ENCODE measurements around the gene KCNS1. TPM values are rescaled to one million over a fixed set of nuclear protein-coding genes. Genes with fewer than 3 reads are reported as not detected.

KCNS1 gene
- total RNA-seq, 1 donor from 2014 or later = 8.1 TPM

DNA sequence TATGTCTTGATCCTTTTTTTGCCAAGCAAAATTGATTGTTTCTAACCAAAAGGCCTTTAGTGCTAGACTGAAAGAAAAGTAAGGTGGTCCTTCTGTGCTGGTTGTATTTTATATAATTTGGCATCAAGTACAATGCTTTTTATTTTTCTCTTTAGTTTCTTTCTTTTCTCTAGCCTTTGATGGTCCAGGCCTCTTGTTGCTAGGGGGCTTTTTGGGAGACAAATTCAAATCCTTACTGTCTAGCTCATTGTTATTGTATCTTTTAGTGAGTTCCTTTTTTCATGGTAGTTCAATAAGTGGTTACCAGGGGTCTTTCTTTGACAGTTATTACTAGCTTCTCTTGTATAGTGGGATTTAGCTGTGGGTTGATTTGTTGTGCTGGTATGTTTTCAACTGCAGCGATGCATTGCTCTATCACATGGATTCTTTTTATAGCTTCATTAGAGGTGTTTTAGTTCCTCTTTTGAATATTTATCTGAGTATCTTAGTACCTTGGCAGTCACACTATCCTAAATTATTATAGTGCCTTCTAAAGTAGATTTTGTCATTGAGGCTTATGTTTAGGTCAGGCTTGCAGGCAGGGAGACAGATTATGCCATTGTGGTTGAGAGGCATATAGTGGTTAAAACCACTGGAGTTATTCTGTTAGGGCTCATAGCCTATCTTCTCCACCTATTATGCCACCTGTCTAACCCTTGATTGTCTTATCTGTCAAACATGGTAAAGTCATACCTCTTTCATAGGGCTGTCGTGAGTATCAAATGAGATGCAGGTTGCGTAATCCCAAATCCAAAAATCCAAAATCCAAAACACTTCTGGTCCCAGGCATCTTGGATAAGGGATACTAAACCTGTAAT, 49.5 kb downstream of the KCNS1 start:
- DNase-seq (ENCODE audit: low read depth) = no peak
- TF ChIP-seq CTCF (conservative IDR thresholded peaks at IDR 0.05; ENCODE audit: low read depth, low read length) = no peak
- H3K4me3 ChIP-seq (ENCODE audit: low read depth, low read length) = no peak overlapping the region

DNA sequence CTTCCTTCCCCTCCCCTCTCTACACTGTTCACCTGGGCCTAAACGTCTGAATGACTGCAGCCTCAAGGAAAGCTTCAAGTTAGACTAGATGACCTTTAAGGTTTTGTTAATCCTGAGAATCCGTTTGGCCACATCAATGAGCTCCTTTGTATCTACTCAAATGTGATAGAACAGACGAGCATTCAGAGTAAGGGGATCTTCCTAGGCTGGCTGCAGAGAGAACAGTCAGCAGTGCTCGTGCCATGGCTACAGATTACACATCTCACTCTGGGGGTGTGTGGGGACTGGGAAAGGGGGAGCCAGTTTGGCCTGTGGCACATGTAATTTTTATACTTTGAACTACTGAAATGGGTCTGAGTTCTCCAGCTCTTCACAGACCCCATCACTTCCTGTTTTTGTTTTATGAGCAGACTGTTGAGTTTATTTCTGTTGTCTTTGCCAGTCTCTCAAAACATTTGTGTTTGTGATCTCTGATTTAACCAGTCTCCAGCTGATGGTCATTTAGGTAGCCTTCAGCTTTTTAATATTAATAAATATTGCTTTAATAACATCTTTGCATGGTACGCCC, 50.9 kb downstream of the KCNS1 start:
- no peak for TF ChIP-seq CTCF (conservative IDR thresholded peaks at IDR 0.05; ENCODE audit: low read depth, low read length)
- H3K4me3 ChIP-seq (ENCODE audit: low read depth, low read length) = no peak overlapping the region

GRCh38 chr20:45049438-45049837, 51.5 kb downstream of the KCNS1 start:
- TF ChIP-seq CTCF (conservative IDR thresholded peaks at IDR 0.05; ENCODE audit: low read depth, low read length) = no peak
- DNase-seq (ENCODE audit: low read depth) = no peak
- H3K4me3 ChIP-seq (ENCODE audit: low read depth, low read length) = no peak overlapping the region

More for the DNA sequence above, 50.9 kb downstream of the KCNS1 start:
- DNase-seq (ENCODE audit: low read depth) = no peak

GRCh38 chr20:45047581-45048119, 53.3 kb downstream of the KCNS1 start:
- no peak for TF ChIP-seq CTCF (conservative IDR thresholded peaks at IDR 0.05; ENCODE audit: low read depth, low read length)
- H3K4me3 ChIP-seq (ENCODE audit: low read depth, low read length) = no peak overlapping the region
- no peak for DNase-seq (ENCODE audit: low read depth)

DNA sequence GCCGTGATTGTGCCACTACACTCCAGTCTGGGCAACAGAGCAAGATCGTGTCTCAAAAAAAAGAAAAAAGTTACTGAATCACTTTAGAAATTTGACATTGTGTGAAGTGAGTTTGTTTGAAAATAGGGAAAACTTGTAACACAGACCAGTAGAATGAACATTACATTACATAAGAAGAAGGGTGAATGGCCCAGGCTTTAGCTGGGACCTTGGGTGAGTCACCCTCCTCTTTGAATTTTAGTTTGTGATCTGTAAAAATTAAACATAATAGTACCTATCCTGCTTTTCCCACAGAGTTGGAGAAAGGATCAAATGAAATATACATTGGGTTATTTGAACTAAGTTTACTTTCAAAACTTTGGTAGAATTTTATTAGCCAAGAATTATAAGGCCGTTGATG, 56.3 kb downstream of the KCNS1 start:
- no peak overlapping the region for H3K4me3 ChIP-seq (ENCODE audit: low read depth, low read length)
- no peak for DNase-seq (ENCODE audit: low read depth)
- no peak for TF ChIP-seq CTCF (conservative IDR thresholded peaks at IDR 0.05; ENCODE audit: low read depth, low read length)

DNA sequence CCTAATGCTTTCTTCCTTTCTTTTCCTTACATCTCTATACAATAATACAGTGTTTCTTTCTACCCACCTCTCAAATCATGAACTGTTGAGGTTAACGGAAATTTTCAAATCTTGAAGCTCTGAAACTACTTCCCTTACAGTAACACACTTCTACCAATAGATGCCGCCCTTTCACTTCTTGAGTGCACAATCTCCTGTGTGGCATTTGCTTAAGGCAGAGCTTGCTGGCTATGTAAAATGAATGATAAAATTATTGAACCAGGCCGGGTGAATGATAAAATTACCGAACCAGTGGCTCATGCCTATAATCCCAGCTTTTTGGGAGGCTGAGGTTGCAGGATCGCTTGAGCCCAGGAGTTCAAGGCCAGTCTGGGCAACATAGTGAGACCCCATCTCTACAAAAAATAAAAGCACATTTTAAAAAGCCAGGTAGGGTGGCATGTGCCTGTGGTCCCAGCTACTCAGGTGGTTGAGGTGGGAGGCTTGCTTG, 56.8 kb downstream of the KCNS1 start:
- no peak overlapping the region for H3K4me3 ChIP-seq (ENCODE audit: low read depth, low read length)
- peak; percentile 97 for TF ChIP-seq CTCF (conservative IDR thresholded peaks at IDR 0.05; ENCODE audit: low read depth, low read length)
- DNase-seq (ENCODE audit: low read depth) = no peak
